Heart left ventricle (tissue), 13 donors: ENCODE results near the gene IRF2.

Experiments used
- CTCF ChIP-seq, 12 donors: fragments of 200-600 bp; sonication (generic) in 4 of 12; IDR thresholded peaks; one replicate each; pipeline versions ENCODE4 v1.5.0 to v1.8.0; 2018 to 2022; ENCODE audit warnings: antibody characterized with exemption in 12 of 12, mild to moderate bottlenecking in 5 of 12
- POLR2A ChIP-seq, 2 donors: fragments of 450-650 bp; IDR thresholded peaks; one replicate each; pipeline ENCODE4 v1.6.1; 2017; ENCODE audit warnings: antibody characterized with exemption in 2 of 2, mild to moderate bottlenecking in 2 of 2, moderate library complexity in 2 of 2
- donor health status: ischemic (EF 13 %, LVEDD 7.1; RV severe dilation, severe dysfunction).
- donor health status: DM: no; HTN: yes; CAD: no.
- donor health status: DM: no; HTN: no; CAD: no.
- donor health status: ischemic (EF 25% LVEDD 6.9; RV normal size, moderate dysfunction).
- donor health status: ischemic (EF 25% LVEDD 5.7; RV mildly dilated, moderate dysfunction).
- donor health status: ischemic (EF 35%, LVEDD 5.7; RV mildly dilated, moderate dysfunction).
- donor health status: nonischemic (EF 11% LVEDD 7.7; RV severe dilation, severe dysfunction).
- donor health status: DM: yes; HTN: yes; CAD: no.
- donor health status: PGD.
- donor health status: ischemic (EF 29% LVEDD 5.4; RV normal size, mild dysfunction).
- donor health status: nonischemic (EF 23%, LVEDD 6.1; RV moderate dilation, normal function).

DNA sequence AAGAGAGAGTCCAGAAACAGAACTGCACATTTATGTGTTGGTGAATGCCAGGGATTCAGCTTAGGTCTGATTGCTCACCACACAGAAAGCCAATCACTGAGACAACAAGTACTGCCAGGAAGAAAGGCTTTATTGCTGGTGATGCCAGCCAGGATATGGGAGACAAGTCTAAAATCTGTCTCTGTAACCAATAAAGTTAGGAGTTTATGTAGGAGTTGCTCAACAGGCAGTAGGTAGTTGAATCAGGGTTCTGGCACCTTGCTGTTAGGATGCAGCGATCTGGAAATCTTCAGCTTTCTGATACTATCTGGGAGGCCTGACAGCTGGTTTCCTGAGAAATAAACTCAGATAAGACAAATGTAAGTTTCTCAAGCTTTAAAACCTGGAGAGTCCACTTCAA lies 136.4 kb downstream of the IRF2 start:
- TF ChIP-seq POLR2A (IDR thresholded peaks at IDR 0.05) (no peak), CTCF (IDR thresholded peaks at IDR 0.05) (no peak)
